Panc1 (cell line): ENCODE results near the gene CXCR3.

Experiments used
- POLR2AphosphoS5 ChIP-seq: IDR thresholded peaks from 2 replicates; pipeline ENCODE4 v1.6.1; 2012; ENCODE audit warnings: mild to moderate bottlenecking, low read depth, low read length, moderate library complexity
- SIN3A ChIP-seq: IDR thresholded peaks from 2 replicates; pipeline ENCODE4 v1.6.1; 2012; ENCODE audit warnings: low read depth, mild to moderate bottlenecking, low read length, moderate library complexity, borderline replicate concordance; ENCODE audit not compliant: insufficient read depth
- TF ChIP-seq, protein P1 (sequence below): fragments of 450-650 bp; IDR thresholded peaks from 2 replicates; pipeline ENCODE4 v1.5.1; 2017; ENCODE audit warnings: mild to moderate bottlenecking
- TF ChIP-seq, protein P2 (sequence below), 2 experiments: IDR thresholded peaks; 2 replicates each; pipeline ENCODE4 v1.6.1; 2011 to 2012; ENCODE audit warnings: low read depth in 2 of 2, control low read depth in 1 of 2, low read length in 1 of 2, mild to moderate bottlenecking in 1 of 2, moderate library complexity in 1 of 2; ENCODE audit not compliant: insufficient read depth in 1 of 2

DNA sequence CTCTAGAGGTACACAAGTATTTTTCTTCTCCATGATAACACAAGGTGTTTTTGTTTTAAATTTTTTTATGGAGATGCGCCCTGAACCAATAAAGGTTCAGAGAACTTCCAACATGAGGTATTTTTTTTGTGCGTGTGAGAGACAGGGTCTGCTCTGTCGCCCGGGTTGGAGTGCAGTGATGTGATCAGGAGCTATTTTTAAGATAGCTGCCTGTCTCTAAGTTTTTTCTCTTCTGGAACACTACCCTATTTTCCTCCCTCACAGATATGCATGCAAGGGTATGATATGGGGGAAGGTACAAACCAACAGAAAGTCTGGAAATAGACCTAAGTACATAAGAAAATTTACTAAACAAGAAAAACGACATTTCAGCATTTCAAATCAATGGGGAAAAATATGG is 37.1 kb downstream of the CXCR3 start:
- TF ChIP-seq, protein P1, sequence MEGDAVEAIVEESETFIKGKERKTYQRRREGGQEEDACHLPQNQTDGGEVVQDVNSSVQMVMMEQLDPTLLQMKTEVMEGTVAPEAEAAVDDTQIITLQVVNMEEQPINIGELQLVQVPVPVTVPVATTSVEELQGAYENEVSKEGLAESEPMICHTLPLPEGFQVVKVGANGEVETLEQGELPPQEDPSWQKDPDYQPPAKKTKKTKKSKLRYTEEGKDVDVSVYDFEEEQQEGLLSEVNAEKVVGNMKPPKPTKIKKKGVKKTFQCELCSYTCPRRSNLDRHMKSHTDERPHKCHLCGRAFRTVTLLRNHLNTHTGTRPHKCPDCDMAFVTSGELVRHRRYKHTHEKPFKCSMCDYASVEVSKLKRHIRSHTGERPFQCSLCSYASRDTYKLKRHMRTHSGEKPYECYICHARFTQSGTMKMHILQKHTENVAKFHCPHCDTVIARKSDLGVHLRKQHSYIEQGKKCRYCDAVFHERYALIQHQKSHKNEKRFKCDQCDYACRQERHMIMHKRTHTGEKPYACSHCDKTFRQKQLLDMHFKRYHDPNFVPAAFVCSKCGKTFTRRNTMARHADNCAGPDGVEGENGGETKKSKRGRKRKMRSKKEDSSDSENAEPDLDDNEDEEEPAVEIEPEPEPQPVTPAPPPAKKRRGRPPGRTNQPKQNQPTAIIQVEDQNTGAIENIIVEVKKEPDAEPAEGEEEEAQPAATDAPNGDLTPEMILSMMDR: no peak
- TF ChIP-seq, protein P2, sequence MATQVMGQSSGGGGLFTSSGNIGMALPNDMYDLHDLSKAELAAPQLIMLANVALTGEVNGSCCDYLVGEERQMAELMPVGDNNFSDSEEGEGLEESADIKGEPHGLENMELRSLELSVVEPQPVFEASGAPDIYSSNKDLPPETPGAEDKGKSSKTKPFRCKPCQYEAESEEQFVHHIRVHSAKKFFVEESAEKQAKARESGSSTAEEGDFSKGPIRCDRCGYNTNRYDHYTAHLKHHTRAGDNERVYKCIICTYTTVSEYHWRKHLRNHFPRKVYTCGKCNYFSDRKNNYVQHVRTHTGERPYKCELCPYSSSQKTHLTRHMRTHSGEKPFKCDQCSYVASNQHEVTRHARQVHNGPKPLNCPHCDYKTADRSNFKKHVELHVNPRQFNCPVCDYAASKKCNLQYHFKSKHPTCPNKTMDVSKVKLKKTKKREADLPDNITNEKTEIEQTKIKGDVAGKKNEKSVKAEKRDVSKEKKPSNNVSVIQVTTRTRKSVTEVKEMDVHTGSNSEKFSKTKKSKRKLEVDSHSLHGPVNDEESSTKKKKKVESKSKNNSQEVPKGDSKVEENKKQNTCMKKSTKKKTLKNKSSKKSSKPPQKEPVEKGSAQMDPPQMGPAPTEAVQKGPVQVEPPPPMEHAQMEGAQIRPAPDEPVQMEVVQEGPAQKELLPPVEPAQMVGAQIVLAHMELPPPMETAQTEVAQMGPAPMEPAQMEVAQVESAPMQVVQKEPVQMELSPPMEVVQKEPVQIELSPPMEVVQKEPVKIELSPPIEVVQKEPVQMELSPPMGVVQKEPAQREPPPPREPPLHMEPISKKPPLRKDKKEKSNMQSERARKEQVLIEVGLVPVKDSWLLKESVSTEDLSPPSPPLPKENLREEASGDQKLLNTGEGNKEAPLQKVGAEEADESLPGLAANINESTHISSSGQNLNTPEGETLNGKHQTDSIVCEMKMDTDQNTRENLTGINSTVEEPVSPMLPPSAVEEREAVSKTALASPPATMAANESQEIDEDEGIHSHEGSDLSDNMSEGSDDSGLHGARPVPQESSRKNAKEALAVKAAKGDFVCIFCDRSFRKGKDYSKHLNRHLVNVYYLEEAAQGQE (IDR thresholded peaks at IDR 0.05; ENCODE audit: insufficient read depth in 1 of 2, low read depth in 2 of 2, low read length in 1 of 2): no peak
- TF ChIP-seq SIN3A (no peak), POLR2AphosphoS5 (no peak)
